Globus pallidus (tissue), 1 donor: ENCODE measurements around the gene KATNB1.

Experiments
- DNase-seq: peaks from one replicate; pipeline ENCODE4 v3.0.0-alpha.2; 2015; ENCODE audit warnings: low spot score

KATNB1 gene

DNA sequence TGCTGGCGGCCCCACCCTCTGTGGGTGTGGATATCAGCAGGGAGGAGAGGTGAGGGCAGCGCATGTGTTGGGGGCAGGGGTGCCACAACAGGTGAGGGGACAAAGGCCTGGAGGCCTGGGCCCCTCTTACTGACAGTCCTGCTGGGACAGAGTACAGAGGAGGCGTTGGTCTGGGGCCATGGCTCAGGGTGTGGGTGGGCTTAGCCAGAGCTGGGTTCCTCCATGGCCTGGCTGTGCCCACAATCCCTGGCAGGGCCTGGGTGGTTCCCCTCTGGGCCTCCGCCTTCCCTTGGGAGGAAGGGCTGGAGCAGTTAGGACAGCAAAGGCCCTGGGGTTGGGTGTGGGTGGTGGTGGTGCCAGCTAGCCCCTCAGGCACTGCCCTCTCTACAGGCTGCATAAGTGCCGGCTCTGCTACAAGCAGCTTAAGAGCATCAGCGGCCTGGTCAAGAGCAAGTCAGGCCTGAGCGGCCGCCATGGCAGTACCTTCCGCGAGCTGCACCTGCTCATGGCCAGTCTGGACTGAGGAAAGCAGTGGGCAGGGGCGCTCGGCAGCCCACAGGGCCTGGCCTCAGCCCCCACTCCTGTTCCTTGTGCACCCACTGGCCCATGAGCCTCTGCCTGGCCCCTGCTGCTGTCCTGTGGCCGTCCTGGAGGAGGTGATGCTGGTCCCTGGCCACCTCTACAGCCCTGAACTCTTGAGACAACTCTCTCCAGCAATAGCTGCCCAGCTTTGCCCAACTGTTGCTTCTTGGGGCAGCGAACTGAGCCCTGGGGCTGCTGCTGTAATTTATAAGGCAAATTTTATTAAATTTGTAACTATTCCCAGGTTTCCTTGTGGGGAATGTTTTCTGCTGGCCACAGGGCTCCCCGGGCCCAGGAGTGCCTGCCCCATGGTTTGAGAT lies 21.1 kb downstream of the KATNB1 start:
- no peak for DNase-seq

DNA sequence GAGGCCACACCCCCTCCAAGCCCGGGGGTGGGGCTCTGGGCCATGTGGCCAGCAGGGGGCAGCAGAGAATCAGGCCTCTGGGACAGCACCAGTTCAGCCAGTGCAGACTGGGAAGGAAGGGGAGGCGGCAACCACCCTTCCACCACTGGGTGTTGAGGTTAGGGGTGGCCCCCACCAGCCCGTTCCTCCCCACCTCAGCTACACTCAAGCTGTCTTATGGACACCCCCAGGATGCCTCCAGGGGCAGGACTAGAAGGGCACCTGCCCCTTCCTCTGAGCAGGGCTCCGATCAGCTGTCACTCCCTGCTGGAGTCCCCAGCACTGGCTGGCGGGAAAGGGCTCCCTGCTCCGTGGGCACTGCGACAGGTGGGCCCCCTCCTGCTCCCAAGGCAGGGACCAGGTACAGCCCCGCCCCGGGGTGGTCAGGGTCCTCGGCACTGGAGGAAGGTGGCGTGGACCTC lies 21.8 kb downstream of the KATNB1 start:
- DNase-seq: peak; percentile 74

DNA sequence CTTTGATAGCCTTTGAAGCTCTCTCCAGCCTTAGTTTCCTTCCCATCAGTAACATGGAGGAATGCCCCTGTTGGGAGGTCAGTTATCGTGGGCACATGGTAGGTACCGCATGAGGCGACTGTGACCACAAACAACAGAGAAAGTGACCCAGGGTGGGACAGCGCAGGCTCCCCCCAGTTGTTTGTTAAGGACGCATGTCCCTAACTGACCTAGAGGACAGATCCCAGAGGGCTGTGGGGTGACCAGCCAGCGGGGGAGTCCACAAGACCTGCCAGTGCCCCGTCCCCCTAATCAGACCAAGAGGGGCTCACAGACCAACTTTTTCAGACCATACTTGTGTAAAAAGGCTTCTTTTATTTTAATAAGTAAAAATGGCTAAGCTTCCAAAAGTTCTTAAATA lies 22.3 kb downstream of the KATNB1 start:
- no peak for DNase-seq

DNA sequence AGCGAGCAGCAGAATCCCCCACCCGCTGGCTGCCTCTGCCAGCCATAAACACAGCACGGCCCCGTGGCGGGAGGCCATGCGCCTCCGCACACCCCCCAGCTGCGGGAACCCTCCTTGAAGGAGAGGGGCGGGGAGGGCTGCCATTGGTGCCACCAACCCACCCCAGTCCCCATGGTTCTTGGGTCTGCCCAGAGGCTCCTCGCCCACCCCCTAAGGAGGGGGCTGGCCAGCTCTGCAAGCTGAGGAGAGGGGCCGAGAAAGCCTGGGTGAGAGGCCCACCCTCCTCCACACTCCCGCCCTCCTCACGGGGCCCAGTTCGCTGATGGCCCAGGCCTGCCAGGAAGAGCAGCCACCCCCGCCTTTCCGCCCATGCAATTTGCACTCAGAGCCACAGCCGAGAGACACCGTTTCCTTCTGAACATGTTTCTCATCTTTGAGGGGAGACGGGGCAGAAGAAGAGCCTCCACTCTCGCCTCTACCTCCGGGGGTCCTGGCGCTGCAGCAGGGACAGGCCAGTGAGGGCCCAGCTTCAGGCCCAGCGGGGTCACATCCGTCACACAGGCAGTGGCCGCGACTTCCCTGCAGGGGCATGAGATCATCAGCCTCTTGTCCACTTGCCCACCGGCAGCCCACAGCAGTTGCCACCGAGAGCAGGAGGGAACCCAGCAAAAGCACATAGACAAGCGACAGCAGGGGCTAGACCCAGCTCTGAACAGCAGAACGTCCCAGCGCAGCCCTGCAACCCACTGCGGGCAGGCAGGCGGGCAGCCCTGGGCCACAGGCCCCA lies 23.0 kb downstream of the KATNB1 start:
- DNase-seq: no peak

DNA sequence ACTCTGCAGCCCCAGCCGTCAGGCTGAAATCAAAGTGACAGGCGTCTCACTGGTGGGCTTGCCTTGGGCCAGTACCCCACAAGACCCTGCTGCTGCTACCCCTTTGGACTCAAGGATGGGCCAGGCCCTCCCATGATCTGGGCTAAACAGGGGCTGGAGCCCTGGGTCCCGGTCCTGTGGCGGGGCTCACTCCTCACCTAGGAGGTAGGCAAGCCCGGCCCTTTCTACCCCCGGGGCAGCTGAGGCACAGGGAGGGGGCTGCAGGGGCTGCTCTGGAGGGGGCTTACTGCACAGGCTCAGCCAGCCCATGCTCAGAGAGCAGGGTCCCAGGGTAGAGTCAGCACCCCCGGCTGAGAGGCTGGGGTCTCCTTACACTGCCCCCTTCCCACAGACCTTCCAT lies 23.6 kb downstream of the KATNB1 start:
- no peak for DNase-seq

DNA sequence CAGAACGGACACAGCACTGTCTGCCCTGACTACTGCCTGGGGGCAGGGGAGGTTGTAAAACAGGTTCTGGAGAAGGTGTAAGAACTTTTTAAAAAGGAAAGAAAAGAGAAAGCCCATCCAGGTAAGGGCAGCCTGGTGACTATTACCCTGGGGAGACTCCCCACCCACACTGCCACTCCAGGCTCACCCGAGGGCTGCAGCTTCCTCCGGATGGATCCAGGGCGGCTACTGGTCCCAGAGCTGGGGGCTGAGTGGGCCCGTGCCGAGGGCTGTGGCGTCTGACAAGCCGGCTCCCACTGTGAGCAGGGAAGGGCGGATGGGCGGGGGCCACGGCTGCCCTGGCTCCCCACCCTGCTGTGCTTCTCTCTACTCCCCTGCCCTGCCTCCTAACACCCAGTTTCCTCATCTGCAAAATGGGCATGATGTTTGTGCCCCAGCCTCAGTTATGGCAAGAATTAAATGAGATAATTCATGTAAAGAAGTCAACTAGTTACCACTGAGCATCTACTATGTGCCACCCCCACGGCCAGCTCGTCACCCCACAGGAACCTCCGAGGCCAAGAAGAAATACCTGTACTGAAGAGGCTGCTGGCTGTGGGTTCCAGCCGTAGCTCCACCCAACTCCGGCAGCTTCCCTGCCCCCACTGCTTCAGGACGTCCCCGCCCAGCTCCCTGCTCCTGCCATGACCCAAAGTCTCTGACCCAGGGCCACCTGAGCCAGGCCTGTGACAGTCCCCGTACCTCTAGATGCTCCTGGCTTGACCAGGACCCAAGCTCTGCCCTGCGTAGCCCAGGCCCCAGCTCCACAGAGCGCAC lies 24.2 kb downstream of the KATNB1 start:
- DNase-seq: no peak

DNA sequence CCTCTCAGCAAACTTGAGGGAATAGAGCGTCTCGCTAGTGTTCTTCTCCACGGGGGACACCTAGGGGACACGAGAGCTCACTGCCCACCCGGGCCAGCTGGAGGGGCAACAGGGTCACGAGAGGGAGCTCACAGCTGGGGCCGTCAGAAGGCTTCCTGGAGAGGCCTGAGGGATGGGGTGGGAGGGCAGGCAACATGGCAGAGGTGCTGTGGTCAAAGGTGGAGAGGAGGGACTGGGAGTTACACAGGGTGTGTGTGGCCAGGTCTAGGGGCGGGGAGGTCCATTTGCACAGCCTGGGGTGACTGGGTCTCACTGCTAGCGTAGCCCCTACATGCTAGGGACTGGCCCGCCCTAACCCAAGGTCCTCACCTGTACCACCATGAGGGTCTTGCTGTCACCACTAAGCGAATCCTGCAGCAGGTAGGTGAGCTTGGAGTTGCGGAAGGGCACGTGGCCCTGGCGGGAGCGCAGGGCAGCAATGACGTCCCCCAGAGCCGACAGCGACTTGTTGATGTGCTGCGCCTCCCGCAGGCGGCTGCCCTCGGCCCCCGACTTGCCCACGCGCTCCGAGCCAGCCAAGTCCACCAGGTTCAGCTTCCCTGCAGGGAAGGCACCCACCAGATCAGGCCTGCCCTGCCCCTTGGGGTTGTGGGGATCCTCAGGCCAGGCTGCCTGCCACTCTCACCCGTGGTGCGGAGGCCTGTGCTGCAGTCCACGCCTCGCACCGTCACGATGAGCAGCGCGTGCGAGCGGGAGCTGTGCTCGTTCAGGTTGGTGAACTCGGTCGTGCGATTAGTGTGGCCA lies 25.0 kb downstream of the KATNB1 start:
- DNase-seq: no peak

DNA sequence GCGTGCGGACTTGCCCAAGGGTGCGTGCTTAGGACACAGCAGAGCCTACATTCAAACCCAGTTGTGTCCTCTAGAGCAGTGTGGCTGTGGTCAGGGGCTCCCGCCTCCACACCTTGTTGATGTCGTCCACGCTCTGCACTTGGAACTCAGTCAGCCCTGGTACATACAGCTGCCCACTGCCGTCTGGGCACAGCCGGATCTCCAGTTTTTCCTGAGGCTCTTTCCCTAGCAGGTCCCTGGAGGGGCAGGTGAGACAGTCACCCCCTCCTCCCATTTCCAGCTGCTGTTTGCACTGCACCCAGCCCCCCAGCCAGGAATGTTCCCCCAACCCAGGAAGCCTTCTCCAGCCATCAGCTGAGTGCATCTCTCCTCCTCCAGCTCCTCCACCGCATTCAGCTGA lies 25.7 kb downstream of the KATNB1 start:
- no peak for DNase-seq

DNA sequence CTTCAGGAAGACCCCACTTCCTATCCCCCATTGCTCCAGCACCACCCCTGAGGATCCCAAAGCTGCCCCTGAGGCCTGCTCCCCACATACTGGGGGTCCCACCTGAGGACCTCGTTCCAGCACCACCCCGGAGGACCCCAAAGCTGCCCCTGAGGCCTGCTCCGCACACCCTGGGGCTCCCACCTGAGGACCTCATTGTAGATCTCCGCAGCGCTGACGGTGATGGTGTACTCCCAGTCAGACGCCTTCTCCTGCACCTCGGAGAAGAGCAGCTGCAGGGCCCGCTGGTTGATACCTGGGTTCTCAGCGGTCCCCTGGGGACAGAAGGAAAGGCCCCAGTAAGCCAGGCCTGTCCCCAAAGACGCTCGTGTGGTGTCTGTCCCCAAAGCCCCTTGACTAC lies 26.4 kb downstream of the KATNB1 start:
- no peak for DNase-seq

DNA sequence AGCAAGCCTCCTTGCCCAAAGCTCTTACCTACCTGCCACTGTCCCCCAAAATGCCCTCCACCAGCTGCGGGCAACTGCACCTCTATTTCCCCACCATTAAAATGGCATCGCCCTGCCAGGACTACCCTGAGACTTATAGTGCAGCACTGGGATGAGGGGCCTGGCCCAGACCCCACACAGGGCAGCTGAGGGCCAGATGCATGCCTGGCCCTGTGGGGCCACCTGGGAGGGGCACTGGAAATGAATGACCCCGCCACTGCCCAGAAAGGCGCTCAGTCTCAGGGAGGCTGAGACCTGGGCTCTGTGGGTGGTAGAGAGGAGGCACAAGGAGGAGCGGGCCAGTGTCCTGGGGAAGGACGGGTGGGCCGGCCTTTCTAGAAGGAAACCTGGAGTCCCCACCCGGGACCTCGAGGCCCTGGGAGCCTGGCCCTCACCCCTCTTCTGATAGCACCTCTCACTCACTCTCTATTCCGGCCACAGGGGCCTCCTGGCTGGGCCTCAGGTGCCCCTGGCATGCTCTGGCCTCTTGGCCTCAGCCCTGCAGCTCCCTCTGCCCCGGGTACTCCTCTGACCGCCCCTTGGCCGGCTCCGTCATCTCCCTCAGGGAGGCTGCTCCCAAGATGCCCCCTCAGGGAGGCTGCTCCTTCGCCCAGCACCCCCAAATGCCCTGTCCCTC lies 26.9 kb downstream of the KATNB1 start:
- no peak for DNase-seq

DNA sequence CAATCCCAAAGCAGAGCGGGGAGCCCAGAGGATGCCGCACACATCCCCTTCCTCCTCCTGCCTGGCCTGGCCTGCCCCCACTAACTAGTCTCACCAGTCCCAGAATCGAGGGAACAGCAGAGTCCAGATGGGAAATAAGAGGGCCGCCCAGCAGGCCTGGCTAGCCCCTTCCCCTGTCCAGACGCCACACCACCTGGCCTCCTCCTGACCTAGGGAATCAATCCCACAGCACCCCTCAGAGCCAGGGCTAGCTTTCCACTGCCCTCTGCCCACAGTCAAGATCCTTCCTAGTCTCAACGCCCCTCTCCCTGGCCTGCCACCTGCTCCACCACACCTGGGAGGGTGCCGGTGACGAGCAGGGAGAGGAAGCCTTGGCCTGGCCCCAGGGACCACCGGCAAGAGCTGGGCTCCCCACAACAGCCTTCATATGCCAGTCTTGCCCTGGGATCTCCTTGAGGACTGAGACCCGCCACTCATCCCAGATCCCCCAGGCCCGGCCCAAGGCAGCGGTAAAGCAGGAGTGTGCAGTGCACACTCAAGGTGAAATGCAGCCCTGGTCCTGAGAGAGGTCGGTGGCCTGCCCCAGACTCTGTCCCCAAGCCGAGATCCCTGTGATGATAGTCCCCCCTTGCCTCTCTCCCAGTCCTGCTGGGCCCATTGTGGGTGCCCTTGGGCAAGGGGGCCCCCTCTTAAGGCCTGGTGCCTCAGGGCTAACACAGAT lies 27.9 kb downstream of the KATNB1 start:
- DNase-seq: no peak

DNA sequence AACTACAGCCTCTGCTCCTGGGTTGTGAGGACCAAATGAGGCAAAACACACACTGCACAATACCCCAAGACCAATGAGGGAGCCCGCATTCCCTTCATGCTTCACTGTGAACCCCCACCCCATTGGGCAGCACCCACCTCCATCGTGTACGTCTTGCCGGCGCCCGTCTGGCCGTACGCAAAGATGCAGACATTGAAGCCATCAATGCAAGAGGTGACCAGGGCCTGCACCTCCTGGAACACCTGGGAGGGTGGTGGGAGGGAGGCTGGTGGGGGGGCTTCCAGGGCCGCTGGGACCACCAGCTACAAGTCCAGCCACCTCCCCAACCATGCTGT lies 28.4 kb downstream of the KATNB1 start:
- DNase-seq: no peak

DNA sequence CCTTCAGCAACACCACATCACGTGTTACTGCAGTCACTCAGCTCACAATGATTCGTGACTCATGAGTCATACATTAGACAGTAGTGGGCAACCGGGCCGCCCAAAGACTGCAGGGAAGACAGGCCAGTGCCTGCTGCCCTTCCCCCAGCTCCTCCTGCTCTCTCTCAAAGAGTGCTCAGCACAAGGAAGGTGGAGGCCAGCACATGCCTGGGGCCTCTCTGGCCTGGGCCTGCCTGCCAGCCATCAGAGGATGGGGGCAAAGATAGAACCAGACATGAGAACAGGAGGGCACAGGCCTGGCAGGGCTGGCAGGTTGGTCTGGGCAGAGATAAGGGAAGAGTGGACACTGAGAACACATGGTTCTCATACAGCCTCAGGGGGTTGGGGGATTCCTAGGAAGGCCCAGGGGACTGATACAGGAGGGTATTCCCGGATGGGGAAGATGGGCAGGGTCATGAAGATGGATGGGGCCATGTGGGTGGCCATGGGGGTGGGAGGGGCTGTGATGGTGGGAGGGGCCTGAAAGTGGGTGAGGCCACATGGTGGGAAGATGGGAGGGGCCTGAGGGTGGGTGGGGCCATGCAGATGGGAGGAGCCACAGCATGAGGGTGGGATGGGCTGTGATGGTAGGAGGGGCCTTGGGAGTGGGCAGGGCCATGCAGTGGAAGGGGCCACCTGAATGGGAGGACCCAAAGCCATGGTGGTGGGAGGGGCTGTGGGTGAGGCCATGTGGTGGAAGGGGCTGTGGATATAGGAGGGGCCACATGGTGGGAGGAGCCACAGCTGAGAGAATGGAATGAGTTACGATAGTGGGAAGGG lies 29.0 kb downstream of the KATNB1 start:
- DNase-seq: no peak

DNA sequence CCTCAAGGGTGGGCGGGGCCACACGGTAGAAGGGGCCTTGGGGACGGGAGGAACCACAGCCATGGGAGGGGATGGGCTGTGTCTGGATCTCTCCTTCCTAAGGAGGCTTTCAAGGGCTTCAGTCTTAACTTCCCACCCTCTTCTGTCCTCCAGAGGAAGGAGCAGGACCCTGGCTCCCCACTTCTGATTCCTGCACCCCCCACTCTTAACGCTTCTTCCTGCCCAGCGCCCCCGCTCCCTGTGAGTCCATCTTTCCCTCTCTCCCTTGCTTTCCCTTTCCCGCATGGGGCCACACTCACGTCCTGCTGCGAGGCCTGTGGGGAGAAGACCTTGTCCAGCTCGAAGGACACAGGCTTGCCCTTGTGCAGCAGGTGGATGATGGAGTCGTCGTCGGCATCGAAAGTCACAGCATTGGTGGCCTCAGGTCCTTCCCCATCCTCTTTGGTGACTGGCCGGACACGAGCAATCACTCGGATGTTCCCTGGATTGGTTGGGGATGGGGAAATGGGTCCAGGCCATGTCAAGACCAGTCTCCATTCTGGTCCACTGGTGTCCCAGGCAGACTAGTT lies 29.7 kb downstream of the KATNB1 start:
- DNase-seq: no peak

DNA sequence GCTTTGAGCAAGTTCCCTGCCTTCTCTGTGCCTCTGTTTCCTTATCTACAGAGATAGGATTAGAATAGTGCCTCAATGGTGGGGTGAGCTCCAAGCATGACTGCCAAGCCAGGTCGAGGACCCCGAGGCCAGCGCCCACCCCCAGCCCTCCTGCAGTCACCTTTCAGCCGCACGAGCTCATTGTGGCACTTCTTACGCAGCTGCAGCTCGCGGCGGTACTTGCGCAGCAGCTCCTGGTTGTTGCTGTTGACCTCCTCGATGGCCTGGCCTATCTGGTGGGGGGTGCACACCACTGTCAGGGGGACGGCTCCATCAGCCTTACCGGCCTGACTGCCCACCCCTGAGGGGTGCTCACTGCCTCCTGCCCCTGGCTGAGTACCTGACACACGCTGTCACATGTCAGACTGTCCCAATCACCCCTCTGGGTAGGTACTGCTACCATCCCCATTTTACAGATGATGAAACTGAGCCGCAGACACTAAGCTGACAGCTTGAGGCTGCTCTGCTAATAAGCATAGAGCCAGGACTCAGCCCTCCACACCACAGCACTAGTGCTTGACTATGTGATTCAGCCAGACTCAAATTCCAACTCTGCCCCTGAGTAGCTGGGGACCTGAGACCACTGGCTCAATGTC lies 31.3 kb downstream of the KATNB1 start:
- no peak for DNase-seq

DNA sequence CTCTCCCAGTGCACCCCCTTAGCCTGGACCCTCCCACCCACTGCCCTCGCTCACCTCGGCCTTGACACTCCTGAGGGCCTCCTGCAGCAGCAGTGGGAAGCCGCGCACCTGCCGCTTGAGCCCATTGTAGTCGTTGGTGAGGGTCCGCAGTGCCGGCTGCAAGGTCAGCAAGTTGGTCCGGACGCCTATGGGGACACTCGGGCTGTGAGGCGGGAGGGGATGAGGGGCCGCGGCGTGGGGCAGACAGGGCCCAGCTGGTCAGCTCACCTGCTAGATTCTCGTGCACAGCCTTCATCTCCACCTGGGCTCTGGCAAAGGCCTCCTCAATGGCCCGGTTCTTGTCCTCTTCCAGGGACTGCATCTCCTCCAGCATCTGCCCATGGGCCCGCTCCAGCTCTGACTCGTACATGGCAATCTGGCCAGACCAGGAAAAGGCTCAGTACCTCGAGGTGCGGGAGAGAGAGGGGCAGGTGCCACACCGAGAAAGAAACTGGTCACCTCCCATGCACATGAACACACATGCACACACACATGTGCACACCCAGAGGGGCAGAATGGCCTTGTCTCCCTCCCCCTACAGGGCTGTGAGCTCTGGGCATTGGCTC lies 34.1 kb downstream of the KATNB1 start:
- DNase-seq: no peak

DNA sequence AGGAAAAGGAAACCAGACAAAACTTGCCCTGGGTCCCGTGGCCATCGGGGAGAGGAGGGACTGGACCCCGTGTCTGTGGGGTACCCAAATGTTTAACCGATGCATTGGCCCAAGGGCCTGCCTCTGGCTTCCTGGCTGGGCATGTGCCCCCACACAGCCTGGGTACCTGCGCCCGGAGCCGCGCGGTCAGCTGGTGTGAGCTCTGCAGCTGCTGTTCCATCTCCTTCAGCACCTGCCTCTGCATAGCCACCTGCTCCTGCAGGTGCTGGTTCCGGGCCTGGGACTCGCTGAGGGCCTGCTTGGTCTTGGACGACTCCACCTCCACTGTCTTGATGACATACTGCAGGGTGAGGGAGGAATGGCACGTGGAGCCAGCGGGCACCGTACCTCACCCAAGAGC lies 34.8 kb downstream of the KATNB1 start:
- DNase-seq: no peak

DNA sequence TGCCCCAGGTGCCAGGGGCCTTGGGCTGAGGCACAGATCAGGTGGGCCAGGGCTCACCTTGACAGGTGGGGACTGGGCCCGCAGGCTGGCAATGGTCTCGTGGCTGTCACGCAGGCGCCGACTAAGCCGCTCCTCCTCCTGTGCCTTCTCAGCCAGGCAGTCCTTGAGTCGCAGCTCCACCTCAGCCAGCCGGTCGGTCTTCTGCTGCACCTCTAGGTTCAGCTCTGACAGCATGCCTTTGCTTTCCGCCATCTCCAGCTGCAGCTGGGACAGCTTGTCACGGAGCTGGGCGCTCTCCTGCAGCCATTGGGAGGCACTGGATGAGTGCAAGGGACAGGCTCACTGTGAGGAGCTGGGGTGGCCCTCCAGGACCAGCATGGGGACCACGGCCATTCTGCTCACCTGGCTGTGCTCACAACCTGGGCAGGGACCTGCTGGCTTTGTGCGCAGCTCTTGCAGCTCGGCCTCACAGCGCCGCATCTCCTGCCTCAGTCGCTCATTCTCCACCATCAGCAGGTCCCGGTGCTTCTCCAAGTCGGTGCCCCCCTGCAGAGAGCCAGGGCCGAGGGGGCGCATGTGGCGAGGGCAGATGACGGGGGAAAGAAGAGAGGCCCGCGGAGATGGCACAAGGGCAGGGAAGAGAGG lies 35.7 kb downstream of the KATNB1 start:
- DNase-seq: no peak
